ENCODE measurements around the gene CD99.

CD99 gene

GRCh38 chrX:2732076-2732475 is 41.0 kb downstream of the CD99 start:
- H3K79me2 ChIP-seq (ENCODE audit: insufficient read depth, low read length) = no peaks in the 10 kb centered on the region

GRCh38 chrX:2732649-2733048 is 41.6 kb downstream of the CD99 start:
- Histone ChIP-seq H3K4me2 (ENCODE audit: low read length) (no peak overlapping the region), H3K36me3 (ENCODE audit: insufficient read depth, low read length) (peaks cover 30% of the 10 kb centered on the region), H3K4me3 (ENCODE audit: low read depth, low read length, poor library complexity, severe bottlenecking) (no peak overlapping the region), H3K4me1 (ENCODE audit: insufficient read depth, low read length, severe bottlenecking) (no peaks in the 10 kb centered on the region), H3F3A (ENCODE audit: insufficient read depth, low read length) (no peaks in the 10 kb centered on the region), H2AFZ (ENCODE audit: low read length) (no peak overlapping the region), H3K9me3 (ENCODE audit: low read length) (no peaks in the 10 kb centered on the region), H3K27me3 (ENCODE audit: insufficient read depth, low read length) (peaks cover 4% of the 10 kb centered on the region; the same call in 1 of the 2 replicates), H4K20me1 (ENCODE audit: insufficient read depth, low read length) (no peaks in the 10 kb centered on the region), H3K9ac (ENCODE audit: low read length) (no peak overlapping the region), H3K79me2 (ENCODE audit: insufficient read depth, low read length) (no peaks in the 10 kb centered on the region), H3K27ac (ENCODE audit: low read depth, low read length, poor library complexity, severe bottlenecking) (no peak overlapping the region), H3K9me2 (ENCODE audit: low read depth, low read length) (no peaks in the 10 kb centered on the region)
- TF ChIP-seq CTCF (IDR thresholded peaks at IDR 0.05; ENCODE audit: low read length) (no peak), EZH2 (IDR thresholded peaks at IDR 0.05; ENCODE audit: borderline replicate concordance, low read length) (no peak)

More at GRCh38 chrX:2732076-2732475, 41.0 kb downstream of the CD99 start:
- Histone ChIP-seq H3K9me3 (ENCODE audit: low read length) (no peaks in the 10 kb centered on the region), H3K9ac (ENCODE audit: low read length) (no peak overlapping the region), H2AFZ (ENCODE audit: low read length) (no peak overlapping the region), H4K20me1 (ENCODE audit: insufficient read depth, low read length) (no peaks in the 10 kb centered on the region), H3K4me3 (ENCODE audit: low read depth, low read length, poor library complexity, severe bottlenecking) (no peak overlapping the region), H3K27me3 (ENCODE audit: insufficient read depth, low read length) (peaks cover 4% of the 10 kb centered on the region; the same call in 1 of the 2 replicates), H3K9me2 (ENCODE audit: low read depth, low read length) (no peaks in the 10 kb centered on the region), H3K4me1 (ENCODE audit: insufficient read depth, low read length, severe bottlenecking) (no peaks in the 10 kb centered on the region), H3K27ac (ENCODE audit: low read depth, low read length, poor library complexity, severe bottlenecking) (no peak overlapping the region), H3K36me3 (ENCODE audit: insufficient read depth, low read length) (peaks cover 30% of the 10 kb centered on the region), H3K4me2 (ENCODE audit: low read length) (no peak overlapping the region), H3F3A (ENCODE audit: insufficient read depth, low read length) (no peaks in the 10 kb centered on the region)
- TF ChIP-seq CTCF (IDR thresholded peaks at IDR 0.05; ENCODE audit: low read length) (no peak), EZH2 (IDR thresholded peaks at IDR 0.05; ENCODE audit: borderline replicate concordance, low read length) (no peak)

GRCh38 chrX:2733286-2733685 is 42.2 kb downstream of the CD99 start:
- H3K9ac ChIP-seq (ENCODE audit: low read length) = no peak overlapping the region
- H3K27ac ChIP-seq (ENCODE audit: low read depth, low read length, poor library complexity, severe bottlenecking) = no peak overlapping the region
- H3K4me3 ChIP-seq (ENCODE audit: low read depth, low read length, poor library complexity, severe bottlenecking) = no peak overlapping the region
- H4K20me1 ChIP-seq (ENCODE audit: insufficient read depth, low read length) = no peaks in the 10 kb centered on the region
- no peak for TF ChIP-seq CTCF (IDR thresholded peaks at IDR 0.05; ENCODE audit: low read length)
- TF ChIP-seq EZH2 (IDR thresholded peaks at IDR 0.05; ENCODE audit: borderline replicate concordance, low read length) = no peak
- H3K4me1 ChIP-seq (ENCODE audit: insufficient read depth, low read length, severe bottlenecking) = no peaks in the 10 kb centered on the region
- H3K9me3 ChIP-seq (ENCODE audit: low read length) = no peaks in the 10 kb centered on the region
- peaks cover 29% of the 10 kb centered on the region for H3K36me3 ChIP-seq (ENCODE audit: insufficient read depth, low read length)
- H3K79me2 ChIP-seq (ENCODE audit: insufficient read depth, low read length) = no peaks in the 10 kb centered on the region
- H3F3A ChIP-seq (ENCODE audit: insufficient read depth, low read length) = no peaks in the 10 kb centered on the region
- H2AFZ ChIP-seq (ENCODE audit: low read length) = no peak overlapping the region
- no peaks in the 10 kb centered on the region for H3K9me2 ChIP-seq (ENCODE audit: low read depth, low read length)
- H3K4me2 ChIP-seq (ENCODE audit: low read length) = no peak overlapping the region
- peaks cover 4% of the 10 kb centered on the region; the same call in 1 of the 2 replicates for H3K27me3 ChIP-seq (ENCODE audit: insufficient read depth, low read length)
